Measurements from ENCODE around the gene LY6G6C.

LY6G6C gene

GRCh38 chr6:31702405-31702818 is 19.1 kb downstream of the LY6G6C start:
- H3K27ac ChIP-seq (ENCODE audit: extremely low read depth, low read depth, low read length) = peak overlapping the region; percentile 62
- TF ChIP-seq ZNF658 (tag by site-specific recombination; IDR thresholded peaks at IDR 0.05) (no peak), PRDM1 (tag by site-specific recombination; IDR thresholded peaks at IDR 0.05) (peak; percentile 3; the same call in 1 of the 2 replicates), ZNF341 (tag by site-specific recombination; IDR thresholded peaks at IDR 0.05; ENCODE audit: low read depth) (peak; percentile 21)
- TF ChIP-seq, protein P1, sequence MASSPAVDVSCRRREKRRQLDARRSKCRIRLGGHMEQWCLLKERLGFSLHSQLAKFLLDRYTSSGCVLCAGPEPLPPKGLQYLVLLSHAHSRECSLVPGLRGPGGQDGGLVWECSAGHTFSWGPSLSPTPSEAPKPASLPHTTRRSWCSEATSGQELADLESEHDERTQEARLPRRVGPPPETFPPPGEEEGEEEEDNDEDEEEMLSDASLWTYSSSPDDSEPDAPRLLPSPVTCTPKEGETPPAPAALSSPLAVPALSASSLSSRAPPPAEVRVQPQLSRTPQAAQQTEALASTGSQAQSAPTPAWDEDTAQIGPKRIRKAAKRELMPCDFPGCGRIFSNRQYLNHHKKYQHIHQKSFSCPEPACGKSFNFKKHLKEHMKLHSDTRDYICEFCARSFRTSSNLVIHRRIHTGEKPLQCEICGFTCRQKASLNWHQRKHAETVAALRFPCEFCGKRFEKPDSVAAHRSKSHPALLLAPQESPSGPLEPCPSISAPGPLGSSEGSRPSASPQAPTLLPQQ (tag by site-specific recombination; IDR thresholded peaks at IDR 0.05) = no peak
- TF ChIP-seq, protein P2, sequence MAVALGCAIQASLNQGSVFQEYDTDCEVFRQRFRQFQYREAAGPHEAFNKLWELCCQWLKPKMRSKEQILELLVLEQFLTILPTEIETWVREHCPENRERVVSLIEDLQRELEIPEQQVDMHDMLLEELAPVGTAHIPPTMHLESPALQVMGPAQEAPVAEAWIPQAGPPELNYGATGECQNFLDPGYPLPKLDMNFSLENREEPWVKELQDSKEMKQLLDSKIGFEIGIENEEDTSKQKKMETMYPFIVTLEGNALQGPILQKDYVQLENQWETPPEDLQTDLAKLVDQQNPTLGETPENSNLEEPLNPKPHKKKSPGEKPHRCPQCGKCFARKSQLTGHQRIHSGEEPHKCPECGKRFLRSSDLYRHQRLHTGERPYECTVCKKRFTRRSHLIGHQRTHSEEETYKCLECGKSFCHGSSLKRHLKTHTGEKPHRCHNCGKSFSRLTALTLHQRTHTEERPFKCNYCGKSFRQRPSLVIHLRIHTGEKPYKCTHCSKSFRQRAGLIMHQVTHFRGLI (tag by site-specific recombination; IDR thresholded peaks at IDR 0.05) = peak; percentile 17; the same call in 1 of the 2 replicates
- no peaks in the 10 kb centered on the region for H3K4me1 ChIP-seq (ENCODE audit: control insufficient read depth, insufficient read depth, low read length)
- H3K9me3 ChIP-seq (ENCODE audit: control insufficient read depth, insufficient read depth, low read depth, low read length) = no peaks in the 10 kb centered on the region
- CTCF ChIA-PET = interaction anchor here (0.7 to 1.2 kb wide), 4 partner anchors 8 to 129 kb away, joined by 3 to 4 read pairs (median 4); no protein-coding TSS in a partner anchor
- POLR2A ChIA-PET = interaction anchor here (0.5 to 2.8 kb wide), 22 partner anchors 9 to 1829 kb away, joined by 3 to 30 read pairs (median 8); partner anchors contain the start of genes ATP6V1G2, BAG6, C6orf47 and DDAH2
- peak overlapping the region; percentile 63 for H3K4me3 ChIP-seq (ENCODE audit: low read depth, low read length)
- peaks cover 4 to 13% of the 10 kb centered on the region in 2 experiments; a peak in 2 of 3 replicates for H3K36me3 ChIP-seq (ENCODE audit: control insufficient read depth in 2 of 2, insufficient read depth in 1 of 2, low read length in 2 of 2)

DNA sequence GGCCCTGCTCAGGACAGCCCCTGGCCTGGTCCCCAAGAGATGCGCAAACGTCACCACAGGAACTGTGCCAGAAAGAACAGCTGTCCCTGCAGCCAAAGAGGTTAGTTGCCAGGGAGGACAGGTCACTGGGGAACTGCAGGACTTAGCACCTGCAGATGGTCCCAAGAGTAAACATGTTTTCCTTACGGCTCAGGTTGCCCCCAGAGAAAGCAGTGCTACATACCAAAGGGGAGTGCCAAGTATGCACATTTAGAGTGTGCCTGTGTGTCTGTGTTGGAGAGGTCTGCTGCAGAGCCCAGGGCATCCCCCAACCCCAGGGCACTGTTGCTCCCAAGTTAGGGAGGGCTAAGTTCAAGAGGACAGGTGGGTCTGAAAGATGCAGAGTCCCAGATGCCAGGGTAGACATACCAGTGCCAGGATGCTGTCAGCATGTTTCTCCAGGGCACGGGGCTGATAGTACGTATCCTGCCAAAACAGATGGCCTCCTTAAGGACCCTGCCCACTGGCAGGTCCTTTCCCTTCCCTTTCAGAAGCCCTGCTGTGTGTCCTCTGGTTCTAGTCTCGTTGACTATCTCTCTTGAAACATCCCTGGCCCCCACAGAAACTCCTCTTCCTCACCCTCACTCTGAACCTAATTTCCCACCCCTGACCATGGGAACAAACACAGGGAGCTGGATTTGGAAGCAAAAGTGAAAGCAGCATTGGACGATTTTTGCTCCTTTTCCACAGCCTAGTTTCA is 19.7 kb downstream of the LY6G6C start:
- Histone ChIP-seq H3K4me3 (ENCODE audit: low read depth, low read length) (peak overlapping the region; percentile 63), H3K36me3 (ENCODE audit: control insufficient read depth in 2 of 2, insufficient read depth in 1 of 2, low read length in 2 of 2) (peaks cover 4 to 17% of the 10 kb centered on the region in 2 experiments; a peak in 2 of 3 replicates), H3K4me1 (ENCODE audit: control insufficient read depth, insufficient read depth, low read length) (no peaks in the 10 kb centered on the region), H3K9me3 (ENCODE audit: control insufficient read depth, insufficient read depth, low read depth, low read length) (no peaks in the 10 kb centered on the region), H3K27ac (ENCODE audit: extremely low read depth, low read depth, low read length) (no peak overlapping the region; the same call in 1 of the 2 replicates)
- CTCF ChIA-PET = interaction anchor here (0.7 to 1.2 kb wide), 4 partner anchors 9 to 130 kb away, joined by 3 to 4 read pairs (median 4); no protein-coding TSS in a partner anchor
- TF ChIP-seq ZNF513 (tag by site-specific recombination; IDR thresholded peaks at IDR 0.05) (peak; percentile 34; the same call in 1 of the 2 replicates), SCRT2 (tag by site-specific recombination; IDR thresholded peaks at IDR 0.05) (0 out of 2 replicates have a peak, but pooled peaks have one; percentile 24), GLIS2 (tag by site-specific recombination; IDR thresholded peaks at IDR 0.05) (no peak), PRDM1 (tag by site-specific recombination; IDR thresholded peaks at IDR 0.05) (0 out of 2 replicates have a peak, but pooled peaks have one; percentile 65)
- TF ChIP-seq, protein P3, sequence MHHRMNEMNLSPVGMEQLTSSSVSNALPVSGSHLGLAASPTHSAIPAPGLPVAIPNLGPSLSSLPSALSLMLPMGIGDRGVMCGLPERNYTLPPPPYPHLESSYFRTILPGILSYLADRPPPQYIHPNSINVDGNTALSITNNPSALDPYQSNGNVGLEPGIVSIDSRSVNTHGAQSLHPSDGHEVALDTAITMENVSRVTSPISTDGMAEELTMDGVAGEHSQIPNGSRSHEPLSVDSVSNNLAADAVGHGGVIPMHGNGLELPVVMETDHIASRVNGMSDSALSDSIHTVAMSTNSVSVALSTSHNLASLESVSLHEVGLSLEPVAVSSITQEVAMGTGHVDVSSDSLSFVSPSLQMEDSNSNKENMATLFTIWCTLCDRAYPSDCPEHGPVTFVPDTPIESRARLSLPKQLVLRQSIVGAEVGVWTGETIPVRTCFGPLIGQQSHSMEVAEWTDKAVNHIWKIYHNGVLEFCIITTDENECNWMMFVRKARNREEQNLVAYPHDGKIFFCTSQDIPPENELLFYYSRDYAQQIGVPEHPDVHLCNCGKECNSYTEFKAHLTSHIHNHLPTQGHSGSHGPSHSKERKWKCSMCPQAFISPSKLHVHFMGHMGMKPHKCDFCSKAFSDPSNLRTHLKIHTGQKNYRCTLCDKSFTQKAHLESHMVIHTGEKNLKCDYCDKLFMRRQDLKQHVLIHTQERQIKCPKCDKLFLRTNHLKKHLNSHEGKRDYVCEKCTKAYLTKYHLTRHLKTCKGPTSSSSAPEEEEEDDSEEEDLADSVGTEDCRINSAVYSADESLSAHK (tag by site-specific recombination; IDR thresholded peaks at IDR 0.05) = peak; percentile 93
- TF ChIP-seq, protein P4, sequence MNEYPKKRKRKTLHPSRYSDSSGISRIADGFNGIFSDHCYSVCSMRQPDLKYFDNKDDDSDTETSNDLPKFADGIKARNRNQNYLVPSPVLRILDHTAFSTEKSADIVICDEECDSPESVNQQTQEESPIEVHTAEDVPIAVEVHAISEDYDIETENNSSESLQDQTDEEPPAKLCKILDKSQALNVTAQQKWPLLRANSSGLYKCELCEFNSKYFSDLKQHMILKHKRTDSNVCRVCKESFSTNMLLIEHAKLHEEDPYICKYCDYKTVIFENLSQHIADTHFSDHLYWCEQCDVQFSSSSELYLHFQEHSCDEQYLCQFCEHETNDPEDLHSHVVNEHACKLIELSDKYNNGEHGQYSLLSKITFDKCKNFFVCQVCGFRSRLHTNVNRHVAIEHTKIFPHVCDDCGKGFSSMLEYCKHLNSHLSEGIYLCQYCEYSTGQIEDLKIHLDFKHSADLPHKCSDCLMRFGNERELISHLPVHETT (tag by site-specific recombination; IDR thresholded peaks at IDR 0.05) = no peak
- POLR2A ChIA-PET = interaction anchor here (0.5 to 2.8 kb wide), 12 partner anchors 8 to 155 kb away, joined by 3 to 30 read pairs (median 10); partner anchors contain the start of genes ATP6V1G2, C6orf47, DDAH2 and HSPA1B
